H9 (cell line): ENCODE data around the gene GLOD4. TPM values are rescaled to one million over a fixed set of nuclear protein-coding genes. Genes with fewer than 3 reads are reported as not detected.

Experiments
- DNase-seq: peaks from one replicate; pipeline ENCODE4 v3.0.0-alpha.2; 2017
- H2AFZ ChIP-seq: one replicate; pipeline ENCODE4 v1.6.1; 2013; ENCODE audit warnings: mild to moderate bottlenecking, low read length, control low read depth, moderate library complexity
- H2AK5ac ChIP-seq: 2 replicates; pipeline ENCODE4 v1.6.1; 2013; ENCODE audit warnings: low read length, control low read depth, mixed read lengths; ENCODE audit not compliant: insufficient read length
- H2BK120ac ChIP-seq: one replicate; pipeline ENCODE4 v1.6.1; 2013; ENCODE audit warnings: low read depth, mild to moderate bottlenecking, low read length, control low read depth, inconsistent platforms; ENCODE audit not compliant: poor library complexity, severe bottlenecking
- H2BK12ac ChIP-seq: 2 replicates; pipeline ENCODE4 v1.6.1; 2013; ENCODE audit warnings: low read length, control low read depth, mixed read lengths, low read depth; ENCODE audit not compliant: insufficient read length
- H2BK15ac ChIP-seq: 2 replicates; pipeline ENCODE4 v1.6.1; 2013; ENCODE audit warnings: low read depth, low read length, control low read depth
- H2BK20ac ChIP-seq: one replicate; pipeline ENCODE4 v1.6.1; 2013; ENCODE audit warnings: low read depth, mild to moderate bottlenecking, low read length, control low read depth, inconsistent platforms; ENCODE audit not compliant: poor library complexity, severe bottlenecking
- H2BK5ac ChIP-seq: 2 replicates; pipeline ENCODE4 v1.6.1; 2013; ENCODE audit warnings: low read length, control low read depth, mixed read lengths; ENCODE audit not compliant: insufficient read length
- H3K14ac ChIP-seq: 2 replicates; pipeline ENCODE4 v1.6.1; 2013; ENCODE audit warnings: low read length, control low read depth; ENCODE audit not compliant: insufficient read depth
- H3K18ac ChIP-seq: 2 replicates; pipeline ENCODE4 v1.6.1; 2013; ENCODE audit warnings: low read depth, mild to moderate bottlenecking, mixed read lengths, low read length, control low read depth; ENCODE audit not compliant: insufficient read length
- H3K23ac ChIP-seq: 2 replicates; pipeline ENCODE4 v1.6.1; 2013; ENCODE audit warnings: low read length, control low read depth, mixed read lengths, low read depth; ENCODE audit not compliant: insufficient read length
- H3K23me2 ChIP-seq: 2 replicates; pipeline ENCODE4 v1.6.1; 2013; ENCODE audit warnings: low read depth, mild to moderate bottlenecking, mixed read lengths, low read length, control low read depth; ENCODE audit not compliant: insufficient read length, poor library complexity, severe bottlenecking
- H3K27ac ChIP-seq: 2 replicates; pipeline ENCODE4 v1.5.1; 2013; ENCODE audit warnings: low read length, control low read depth, mixed read lengths, low read depth; ENCODE audit not compliant: insufficient read length
- H3K27me3 ChIP-seq: 2 replicates; pipeline ENCODE4 v1.6.1; 2013; ENCODE audit warnings: low read length, control low read depth, inconsistent platforms; ENCODE audit not compliant: insufficient read depth
- H3K4ac ChIP-seq: 2 replicates; pipeline ENCODE4 v1.6.1; 2013; ENCODE audit warnings: low read depth, mild to moderate bottlenecking, control low read depth, inconsistent platforms, low read length, moderate library complexity
- H3K4me1 ChIP-seq: 2 replicates; pipeline ENCODE4 v1.6.1; 2013; ENCODE audit warnings: low read length, control low read depth, inconsistent platforms; ENCODE audit not compliant: insufficient read depth
- H3K4me2 ChIP-seq: 2 replicates; pipeline ENCODE4 v1.6.1; 2013; ENCODE audit warnings: low read length, control low read depth, mixed read lengths; ENCODE audit not compliant: insufficient read length, insufficient read depth
- H3K56ac ChIP-seq: 2 replicates; pipeline ENCODE4 v1.6.1; 2013; ENCODE audit warnings: low read depth, mild to moderate bottlenecking, mixed read lengths, low read length, control low read depth; ENCODE audit not compliant: insufficient read length
- H3K79me1 ChIP-seq: 2 replicates; pipeline ENCODE4 v1.6.1; 2013; ENCODE audit warnings: low read depth, mild to moderate bottlenecking, moderate library complexity, low read length, control low read depth, inconsistent platforms; ENCODE audit not compliant: insufficient read depth, poor library complexity, severe bottlenecking
- H3K79me2 ChIP-seq: 2 replicates; pipeline ENCODE4 v1.6.1; 2013; ENCODE audit warnings: low read length, control low read depth, inconsistent platforms; ENCODE audit not compliant: insufficient read depth
- H3K9ac ChIP-seq: 2 replicates; pipeline ENCODE4 v1.6.1; 2013; ENCODE audit warnings: low read length, control low read depth, mixed read lengths; ENCODE audit not compliant: insufficient read length; ENCODE audit errors: extremely low read depth
- H3K9me3 ChIP-seq: one replicate; pipeline ENCODE4 v1.6.1; 2013; ENCODE audit warnings: low read depth, low read length, inconsistent platforms; ENCODE audit not compliant: control insufficient read depth
- H3T11ph ChIP-seq: one replicate; pipeline ENCODE4 v1.6.1; 2013; ENCODE audit warnings: mild to moderate bottlenecking, low read length, control low read depth, inconsistent platforms
- H4K20me1 ChIP-seq: one replicate; pipeline ENCODE4 v1.6.1; 2013; ENCODE audit not compliant: control insufficient read depth, insufficient read length, insufficient read depth
- H4K5ac ChIP-seq: 2 replicates; pipeline ENCODE4 v1.6.1; 2013; ENCODE audit warnings: low read depth, mild to moderate bottlenecking, mixed read lengths, low read length, control low read depth; ENCODE audit not compliant: insufficient read length
- H4K8ac ChIP-seq: replicated peaks from 2 replicates; pipeline ENCODE4 v1.6.1; 2013; ENCODE audit warnings: low read length, control low read depth, mixed read lengths, low read depth; ENCODE audit not compliant: insufficient read length
- H4K91ac ChIP-seq: 2 replicates; pipeline ENCODE4 v1.6.1; 2013; ENCODE audit warnings: low read depth, mild to moderate bottlenecking, moderate library complexity, mixed read lengths, low read length, control low read depth; ENCODE audit not compliant: insufficient read length
- H3K27ac Mint-ChIP-seq, 3 experiments: 2 replicates in 2 of 3; 3 replicates in 1 of 3; pipeline ENCODE4 v1.8.0; 2020 to 2021; ENCODE audit warnings: mixed read lengths in 3 of 3, mild to moderate bottlenecking in 1 of 3, moderate library complexity in 1 of 3
- H3K27me3 Mint-ChIP-seq: 2 replicates; pipeline ENCODE4 v1.8.0; 2021; ENCODE audit warnings: low read depth, mild to moderate bottlenecking, moderate library complexity, mixed read lengths
- H3K36me3 Mint-ChIP-seq, 3 experiments: 2 replicates in 2 of 3; 3 replicates in 1 of 3; pipeline ENCODE4 v1.8.0; 2020 to 2021; ENCODE audit warnings: low read depth in 3 of 3, mixed read lengths in 3 of 3; ENCODE audit not compliant: insufficient read depth in 1 of 3
- H3K4me1 Mint-ChIP-seq, 2 experiments: 2 replicates each; pipeline ENCODE4 v1.8.0; 2020; ENCODE audit warnings: mixed read lengths in 2 of 2
- H3K4me3 Mint-ChIP-seq, 2 experiments: 2 replicates in 1 of 2; 3 replicates in 1 of 2; pipeline ENCODE4 v1.8.0; 2020 to 2021; ENCODE audit warnings: mild to moderate bottlenecking in 2 of 2, mixed read lengths in 2 of 2, moderate library complexity in 1 of 2
- H3K9me3 Mint-ChIP-seq, 2 experiments: 2 replicates in 1 of 2; 3 replicates in 1 of 2; pipeline ENCODE4 v1.8.0; 2020; ENCODE audit warnings: mild to moderate bottlenecking in 2 of 2, mixed read lengths in 2 of 2, moderate library complexity in 1 of 2
- CTCF ChIP-seq: fragments of 200-600 bp; sonication (generic); conservative IDR thresholded peaks from 3 replicates; pipeline ENCODE4 v1.8.0; 2021; ENCODE audit warnings: antibody characterized with exemption, mild to moderate bottlenecking
- WGBS: extraction: QIAGEN DNeasy Blood & Tissue Kit; methylation state at CpG from one replicate; pipeline ENCODE4 v1.1.7; 2013; ENCODE audit warnings: missing lambda C conversion rate, low lambda C conversion rate, mixed read lengths; ENCODE audit not compliant: insufficient read length; ENCODE audit errors: extremely low coverage; 5-methylcytosine and 5-hydroxymethylcytosine counted together
- total RNA-seq: library from RNA; stranded (reverse); gene quantifications from 2 replicates; pipeline ENCODE4 v1.2.1, GENCODE V29; 2021

Gene GLOD4
- total RNA-seq, 1 experiment from 2014 or later: 106 TPM

GRCh38 chr17:728911-729310 lies 53.2 kb downstream of the GLOD4 start:
- H3K27me3 ChIP-seq: no peaks in the 10 kb centered on the region
- no peak overlapping the region for H4K91ac ChIP-seq
- H3T11ph ChIP-seq: no peak overlapping the region
- no peak overlapping the region for H3K4ac ChIP-seq
- H3K79me2 ChIP-seq: no peaks in the 10 kb centered on the region
- H3K9ac ChIP-seq: no peak overlapping the region
- H3K18ac ChIP-seq: no peak overlapping the region
- peaks cover 17 to 34% of the 10 kb centered on the region in 2 experiments for H3K4me1 Mint-ChIP-seq
- no peak overlapping the region; a peak in 1 of 7 replicates for H3K27ac Mint-ChIP-seq
- H3K9me3 Mint-ChIP-seq: no peaks in the 10 kb centered on the region
- DNase-seq: no peak
- no peak overlapping the region for H4K5ac ChIP-seq
- no peak overlapping the region for H2BK12ac ChIP-seq
- no peak overlapping the region for H3K4me3 Mint-ChIP-seq
- H3K23ac ChIP-seq: no peak overlapping the region
- H3K56ac ChIP-seq: no peak overlapping the region
- no peak overlapping the region for H3K4me2 ChIP-seq
- H2BK15ac ChIP-seq: no peak overlapping the region
- TF ChIP-seq CTCF: no peak
- H3K4me1 ChIP-seq: no peaks in the 10 kb centered on the region; the same call in 1 of the 2 replicates
- H3K27ac ChIP-seq: no peak overlapping the region
- no peak overlapping the region for H2BK5ac ChIP-seq
- no peak overlapping the region for H2AFZ ChIP-seq
- no peaks in the 10 kb centered on the region for H4K20me1 ChIP-seq
- no peak overlapping the region for H2BK20ac ChIP-seq
- no CpG with 5 or more reads among the region's 5 CpGs for WGBS
- H3K14ac ChIP-seq: no peak overlapping the region
- no peak overlapping the region for H2BK120ac ChIP-seq
- no peak overlapping the region for H4K8ac ChIP-seq
- peaks cover 6 to 8% (median 7%) of the 10 kb centered on the region in 3 experiments for H3K36me3 Mint-ChIP-seq
- no peaks in the 10 kb centered on the region for H3K9me3 ChIP-seq
- peaks cover 6% of the 10 kb centered on the region for H3K23me2 ChIP-seq
- peaks cover 9% of the 10 kb centered on the region for H3K27me3 Mint-ChIP-seq
- H2AK5ac ChIP-seq: no peak overlapping the region
- no peaks in the 10 kb centered on the region for H3K79me1 ChIP-seq
